ENCODE data around the gene ZNF740. TPM values are rescaled to one million over a fixed set of nuclear protein-coding genes. Genes with fewer than 3 reads are reported as not detected.

ZNF740 gene
- total and polyA plus RNA-seq, 2 of the 8 experiments (the other 6 are each of a cell fraction or from before 2014, with no cell fraction given) = 8.2 to 40.0 TPM

GRCh38 chr12:53187145-53187899 is 6.8 kb downstream of the ZNF740 start (continued):
- TF ChIP-seq NRF1 (IDR thresholded peaks at IDR 0.05; ENCODE audit: low read depth, low read length) (no peak), KDM4A (IDR thresholded peaks at IDR 0.05; ENCODE audit: low read depth, low read length, severe bottlenecking) (no peak), EP300 (IDR thresholded peaks at IDR 0.05; ENCODE audit: borderline replicate concordance in 1 of 2, low read depth in 2 of 2, low read length in 2 of 2) (no peak), CHD2 (IDR thresholded peaks at IDR 0.05; ENCODE audit: low read length) (no peak)
